Thoracic aorta (tissue), 2 donors: ENCODE measurements around the gene SORBS2. TPM values are rescaled to one million over a fixed set of nuclear protein-coding genes. Genes with fewer than 3 reads are reported as not detected.

Experiments used
- ATAC-seq: fragments of 150-250 bp; one replicate; pipeline ENCODE4 v1.8.0; 2017; ENCODE audit warnings: low read depth; ENCODE audit not compliant: insufficient number of reproducible peaks, low FRiP score
- DNase-seq: peaks from one replicate; pipeline ENCODE4 v3.0.0-alpha.2; 2020; ENCODE audit warnings: low spot score
- H3K27ac ChIP-seq, 2 donors: fragments of 200-600 bp; sonication (generic); 1 replicate in 1 of 2; 2 replicates in 1 of 2; pipeline ENCODE4 v1.5.1; 2016; ENCODE audit warnings: mild to moderate bottlenecking in 2 of 2, moderate library complexity in 2 of 2
- H3K27me3 ChIP-seq: fragments of 200-600 bp; sonication (generic); replicated peaks from 2 replicates; pipeline ENCODE4 v1.6.0; 2016; ENCODE audit warnings: mild to moderate bottlenecking; ENCODE audit not compliant: insufficient read depth
- H3K36me3 ChIP-seq: fragments of 200-600 bp; sonication (generic); one replicate; pipeline ENCODE4 v1.5.1; 2016
- H3K4me1 ChIP-seq, 2 donors: fragments of 200-600 bp; sonication (generic); 1 replicate in 1 of 2; 2 replicates in 1 of 2; pipeline versions ENCODE4 v1.5.1 to v1.6.0; 2016; ENCODE audit warnings: low read depth in 2 of 2, mild to moderate bottlenecking in 1 of 2; ENCODE audit not compliant: control insufficient read depth in 1 of 2
- H3K4me3 ChIP-seq: fragments of 200-600 bp; sonication (generic); 2 replicates; pipeline ENCODE4 v1.5.1; 2016; ENCODE audit warnings: mild to moderate bottlenecking
- H3K9me3 ChIP-seq: fragments of 200-600 bp; sonication (generic); 2 replicates; pipeline ENCODE4 v1.5.1; 2016
- CTCF ChIP-seq: fragments of 200-600 bp; sonication (generic); IDR thresholded peaks from one replicate; pipeline ENCODE4 v1.5.1; 2019; ENCODE audit warnings: antibody characterized with exemption
- total RNA-seq, 2 donors: library from RNA; depleted of rRNA; stranded (reverse); fragments of >200 nt; gene quantifications; one replicate each; pipeline versions ENCODE4 v1.1.0 to v1.2.3, GENCODE V29; 2016

Gene SORBS2
- total RNA-seq, 2 donors from 2014 or later, result 268 to 443 TPM

GRCh38 chr4:185648631-185649030, 163.4 kb downstream of the SORBS2 start:
- ATAC-seq (no peak), DNase-seq (no peak)
- H3K36me3 ChIP-seq, result peaks cover 35% of the 10 kb centered on the region
- TF ChIP-seq CTCF, result no peak
- H3K27me3 ChIP-seq, result no peaks in the 10 kb centered on the region
- H3K9me3 ChIP-seq, result no peaks in the 10 kb centered on the region
- H3K4me3 ChIP-seq, result no peak overlapping the region
- peak overlapping the region in 1 of 2 donors; percentile 8 for H3K27ac ChIP-seq
- peaks cover 3 to 40% of the 10 kb centered on the region in 2 donors for H3K4me1 ChIP-seq

- Histone ChIP-seq H3K4me3 (no peak overlapping the region), H3K36me3 (peaks cover 35% of the 10 kb centered on the region), H3K27me3 (no peaks in the 10 kb centered on the region), H3K9me3 (no peaks in the 10 kb centered on the region), H3K4me1 (peaks cover 3 to 25% of the 10 kb centered on the region in 2 donors), H3K27ac (no peak overlapping the region)
- DNase-seq, result no peak
- no peak for TF ChIP-seq CTCF
- no peak for ATAC-seq
Measured at GRCh38 chr4:185645403-185645802, 166.6 kb downstream of the SORBS2 start.

GRCh38 chr4:185644408-185644807, 167.6 kb downstream of the SORBS2 start:
- no peak overlapping the region for H3K27ac ChIP-seq
- H3K27me3 ChIP-seq, result no peaks in the 10 kb centered on the region
- H3K36me3 ChIP-seq, result peaks cover 35% of the 10 kb centered on the region
- no peak overlapping the region for H3K4me3 ChIP-seq
- TF ChIP-seq CTCF, result no peak
- ATAC-seq, result no peak
- DNase-seq, result no peak
- H3K9me3 ChIP-seq, result no peaks in the 10 kb centered on the region
- H3K4me1 ChIP-seq, result peaks cover 3 to 28% of the 10 kb centered on the region in 2 donors

GRCh38 chr4:185642907-185643306, 169.1 kb downstream of the SORBS2 start:
- Histone ChIP-seq H3K9me3 (no peaks in the 10 kb centered on the region), H3K27ac (no peak overlapping the region), H3K36me3 (peaks cover 34% of the 10 kb centered on the region), H3K4me3 (no peak overlapping the region), H3K27me3 (no peaks in the 10 kb centered on the region), H3K4me1 (peaks cover 5 to 30% of the 10 kb centered on the region in 2 donors)
- TF ChIP-seq CTCF, result no peak
- DNase-seq (no peak), ATAC-seq (no peak)

- Histone ChIP-seq H3K36me3 (peaks cover 21% of the 10 kb centered on the region), H3K9me3 (no peaks in the 10 kb centered on the region)
- ATAC-seq, result no peak
Measured at GRCh38 chr4:185640811-185641675, 171.0 kb downstream of the SORBS2 start.

More at GRCh38 chr4:185640811-185641675, 171.0 kb downstream of the SORBS2 start:
- TF ChIP-seq CTCF, result no peak
- Histone ChIP-seq H3K4me1 (peaks cover 5 to 30% of the 10 kb centered on the region in 2 donors), H3K27me3 (no peaks in the 10 kb centered on the region), H3K27ac (peak overlapping the region in 1 of 2 donors; percentile 26), H3K4me3 (no peak overlapping the region)
- no peak for DNase-seq
